T-helper 2 cell treated with Interferon-gamma antibody and Interleukin-4, amounts not matched to agents 5 μg/mL and 100 μg/mL, for 36 hours (primary cell): Measurements from ENCODE around the gene NCOA3.
"Not testable (repeated sequence)": the region's sequence is repeated elsewhere in the genome, so short reads cannot be mapped to it uniquely, and the experiment has no call there.

Source experiments
- DNase-seq: peaks from one replicate; pipeline ENCODE4 v3.0.0; 2021; ENCODE audit warnings: low spot score
- H3K27ac Mint-ChIP-seq: one replicate; pipeline ENCODE4 v1.8.0; 2021; ENCODE audit warnings: mild to moderate bottlenecking, mixed read lengths
- H3K27me3 Mint-ChIP-seq: one replicate; pipeline ENCODE4 v1.8.0; 2021; ENCODE audit warnings: low read depth, mixed read lengths
- H3K36me3 Mint-ChIP-seq: one replicate; pipeline ENCODE4 v1.8.0; 2021; ENCODE audit warnings: low read depth, mixed read lengths
- H3K4me1 Mint-ChIP-seq: one replicate; pipeline ENCODE4 v1.8.0; 2021; ENCODE audit warnings: low read depth, mixed read lengths
- H3K4me3 Mint-ChIP-seq: one replicate; pipeline ENCODE4 v1.8.0; 2022; ENCODE audit warnings: mild to moderate bottlenecking, moderate library complexity, mixed read lengths
- H3K9me3 Mint-ChIP-seq: one replicate; pipeline ENCODE4 v1.8.0; 2021; ENCODE audit warnings: mixed read lengths

The NCOA3 gene

DNA sequence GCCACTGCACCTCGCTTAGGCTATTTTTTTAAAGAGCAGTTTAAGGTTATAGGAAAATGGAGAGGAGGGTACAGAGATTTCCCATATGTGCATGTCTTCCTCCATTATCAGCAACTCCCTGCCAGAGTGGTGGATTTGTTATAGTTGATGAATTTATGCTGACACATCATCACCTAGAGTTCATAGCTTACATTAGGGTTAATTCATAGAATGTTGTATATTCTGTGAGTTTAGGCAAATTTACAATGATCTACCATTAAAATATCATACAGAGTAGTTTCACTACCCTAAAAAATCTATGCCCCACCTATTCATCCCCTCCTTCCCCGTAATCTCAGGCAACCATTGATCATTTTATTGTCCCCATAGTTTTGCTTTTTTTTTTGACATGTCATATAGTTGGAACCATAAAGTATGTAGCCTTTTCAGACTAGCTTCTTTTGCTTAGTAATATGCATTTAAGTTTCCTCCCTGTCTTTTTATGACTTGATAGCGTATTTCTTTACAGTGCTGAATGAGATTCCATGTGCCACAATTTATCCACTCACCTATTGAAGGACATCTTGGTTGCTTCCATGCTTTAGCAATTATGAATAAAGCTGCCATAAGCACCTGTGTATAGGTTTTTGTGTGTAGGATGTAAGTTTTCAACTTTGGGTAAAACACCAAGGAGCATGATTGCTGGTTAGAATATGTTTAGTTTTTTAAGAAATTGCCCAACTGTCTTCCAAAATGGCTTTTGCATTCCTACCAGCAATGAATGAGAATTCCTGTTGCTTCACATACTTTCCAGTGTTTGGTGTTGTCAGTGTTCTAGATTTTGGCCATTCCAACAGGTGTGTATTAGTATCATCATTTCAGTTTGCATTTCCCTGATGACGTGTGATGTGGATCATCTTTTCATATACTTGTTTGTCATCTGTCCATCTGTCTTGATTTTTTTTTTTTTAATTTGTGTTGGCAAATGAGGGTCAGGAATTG lies 60.2 kb downstream of the NCOA3 start:
- Mint-ChIP-seq H3K4me1 (peaks cover 36% of the 10 kb centered on the region), H3K27me3 (no peaks in the 10 kb centered on the region), H3K27ac (peak overlapping the region; percentile 50), H3K36me3 (peaks cover 22% of the 10 kb centered on the region), H3K4me3 (no peak overlapping the region), H3K9me3 (no peaks in the 10 kb centered on the region)
- DNase-seq: no peak

DNA sequence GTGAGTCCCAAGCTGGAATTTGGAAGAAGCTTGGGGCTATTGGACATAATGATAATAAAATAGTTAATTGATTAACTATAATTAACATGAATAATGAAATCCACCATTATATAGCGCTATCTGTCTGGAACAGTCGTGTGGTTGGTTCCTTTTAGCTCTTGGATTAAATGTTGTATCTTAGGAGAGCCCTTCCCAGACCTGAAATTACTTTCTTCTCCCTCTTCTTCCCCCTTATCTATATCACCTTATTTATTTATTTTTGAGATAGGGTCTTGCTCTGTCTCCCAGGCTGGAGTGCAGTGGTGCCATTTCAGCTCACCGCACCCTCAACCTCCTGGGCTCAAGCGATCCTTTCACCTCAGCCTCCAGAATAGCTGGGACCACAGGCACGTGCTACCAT lies 64.6 kb downstream of the NCOA3 start:
- Mint-ChIP-seq H3K4me1 (peaks cover 39% of the 10 kb centered on the region), H3K36me3 (peaks cover 51% of the 10 kb centered on the region), H3K27ac (peak overlapping the region; percentile 3)

DNA sequence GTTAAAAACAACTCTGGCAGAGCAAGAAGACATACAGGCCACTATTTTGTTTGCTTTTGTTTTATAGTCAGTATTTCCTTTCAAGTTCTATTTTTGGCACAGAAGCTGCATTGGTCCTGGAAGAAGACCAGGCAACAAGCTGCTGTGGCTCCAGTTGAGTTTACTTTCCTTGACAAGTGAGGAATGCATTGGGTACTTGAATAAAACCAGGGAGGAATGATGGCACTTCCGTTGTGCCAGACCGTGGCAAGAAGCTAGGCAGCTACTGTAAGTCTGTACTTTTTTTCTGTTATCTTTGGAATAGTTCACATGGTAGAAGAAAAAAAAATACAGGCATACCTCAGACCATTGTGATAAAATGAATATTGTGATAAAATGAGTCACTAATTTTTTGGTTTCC lies 66.3 kb downstream of the NCOA3 start:
- peaks cover 39% of the 10 kb centered on the region for H3K4me1 Mint-ChIP-seq
- no peak overlapping the region for H3K4me3 Mint-ChIP-seq
- H3K9me3 Mint-ChIP-seq: peaks cover 12% of the 10 kb centered on the region
- H3K27me3 Mint-ChIP-seq: no peaks in the 10 kb centered on the region
- DNase-seq: no peak
- H3K36me3 Mint-ChIP-seq: peaks cover 56% of the 10 kb centered on the region
- peak overlapping the region; percentile 75 for H3K27ac Mint-ChIP-seq

More for the DNA sequence above, 64.6 kb downstream of the NCOA3 start:
- DNase-seq: no peak
- Mint-ChIP-seq H3K4me3 (no peak overlapping the region), H3K9me3 (peaks cover 7% of the 10 kb centered on the region), H3K27me3 (no peaks in the 10 kb centered on the region)

- Mint-ChIP-seq H3K36me3 (peaks cover 55% of the 10 kb centered on the region), H3K4me1 (peaks cover 42% of the 10 kb centered on the region), H3K9me3 (peaks cover 12% of the 10 kb centered on the region), H3K27me3 (no peaks in the 10 kb centered on the region), H3K27ac (no peak overlapping the region), H3K4me3 (no peak overlapping the region)
- no peak for DNase-seq
These were observed 67.2 kb downstream of the NCOA3 start for GRCh38 chr20:47568837-47569410.

DNA sequence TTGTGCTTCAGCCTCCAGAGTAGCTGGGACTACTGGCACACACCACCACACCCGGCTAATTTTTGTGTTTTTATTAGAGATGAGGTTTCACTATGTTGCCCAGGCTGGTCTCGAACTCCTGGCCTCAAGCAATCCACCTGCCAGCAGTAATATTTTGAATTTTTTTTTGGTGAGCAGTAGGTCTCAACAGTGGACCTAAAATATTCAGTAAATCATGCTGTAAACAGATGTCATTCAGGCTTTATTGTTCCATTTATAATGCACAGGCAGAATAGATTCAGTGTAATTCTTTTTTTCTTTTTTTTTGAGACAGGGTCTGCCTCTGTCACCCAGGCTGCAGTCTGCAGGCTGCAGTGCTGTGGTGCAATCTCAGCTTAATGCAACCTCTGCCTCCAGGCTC lies 69.7 kb downstream of the NCOA3 start:
- H3K27ac Mint-ChIP-seq: no peak overlapping the region
- no peak for DNase-seq
- H3K4me1 Mint-ChIP-seq: peaks cover 46% of the 10 kb centered on the region
- H3K36me3 Mint-ChIP-seq: peaks cover 51% of the 10 kb centered on the region
- no peak overlapping the region for H3K4me3 Mint-ChIP-seq
- H3K9me3 Mint-ChIP-seq: peaks cover 12% of the 10 kb centered on the region
- H3K27me3 Mint-ChIP-seq: no peaks in the 10 kb centered on the region

DNA sequence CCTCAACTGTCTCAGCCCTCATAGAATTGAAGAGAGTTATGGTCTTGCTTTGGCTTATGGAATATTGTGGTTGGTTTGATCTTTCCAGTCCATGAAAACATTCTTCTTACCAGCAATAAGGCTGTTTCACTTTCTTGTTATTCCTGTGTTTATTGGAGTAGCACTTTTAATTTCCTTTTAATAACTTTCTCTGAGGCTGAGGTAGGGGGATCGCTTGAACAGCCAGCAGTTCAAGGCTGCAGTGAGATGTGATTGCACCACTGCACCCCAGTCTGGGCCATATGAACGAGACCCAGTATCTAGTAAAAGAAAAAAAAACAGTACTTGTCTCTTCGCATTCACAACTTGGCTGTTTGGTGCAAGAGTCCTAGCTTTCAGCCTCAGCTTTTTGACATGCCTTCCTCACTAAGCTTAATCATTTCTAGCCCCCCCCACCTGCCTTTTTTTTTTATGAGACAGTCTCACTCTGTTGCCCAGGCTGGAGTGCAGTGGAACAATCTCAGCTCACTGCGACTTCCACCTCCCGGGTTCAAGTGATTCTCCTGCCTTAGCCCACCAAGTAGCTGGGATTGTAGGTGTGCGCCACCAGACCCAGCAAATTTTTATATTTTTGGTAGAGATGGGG lies 70.5 kb downstream of the NCOA3 start:
- H3K36me3 Mint-ChIP-seq: peaks cover 48% of the 10 kb centered on the region
- no peak overlapping the region for H3K4me3 Mint-ChIP-seq
- H3K4me1 Mint-ChIP-seq: peaks cover 50% of the 10 kb centered on the region
- H3K27ac Mint-ChIP-seq: peak overlapping the region; percentile 13
- peaks cover 12% of the 10 kb centered on the region for H3K9me3 Mint-ChIP-seq
- H3K27me3 Mint-ChIP-seq: no peaks in the 10 kb centered on the region
- no peak for DNase-seq

DNA sequence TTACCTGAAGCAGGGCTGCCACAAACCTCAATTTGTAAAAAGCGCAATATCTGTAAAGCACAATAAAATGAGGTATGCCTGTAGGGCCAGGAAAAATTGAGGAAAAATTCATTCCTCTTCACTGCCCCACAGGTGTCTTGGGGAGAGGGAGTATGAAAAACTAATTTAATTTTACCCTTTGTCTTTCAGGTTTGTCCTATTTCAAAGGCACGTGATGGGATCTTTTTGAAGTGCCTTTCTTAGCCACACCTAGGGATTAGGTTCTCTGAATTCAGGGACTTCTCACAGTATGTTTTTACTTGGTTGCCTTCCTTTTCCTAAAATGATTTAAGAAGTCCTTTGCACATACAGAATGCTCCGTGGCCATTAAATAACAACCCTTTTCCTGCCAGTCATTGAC lies 71.9 kb downstream of the NCOA3 start:
- peaks cover 56% of the 10 kb centered on the region for H3K4me1 Mint-ChIP-seq
- H3K36me3 Mint-ChIP-seq: peaks cover 37% of the 10 kb centered on the region
- DNase-seq: no peak
- H3K4me3 Mint-ChIP-seq: no peak overlapping the region
- H3K27ac Mint-ChIP-seq: no peak overlapping the region
- no peaks in the 10 kb centered on the region for H3K27me3 Mint-ChIP-seq
- H3K9me3 Mint-ChIP-seq: peaks cover 9% of the 10 kb centered on the region

DNA sequence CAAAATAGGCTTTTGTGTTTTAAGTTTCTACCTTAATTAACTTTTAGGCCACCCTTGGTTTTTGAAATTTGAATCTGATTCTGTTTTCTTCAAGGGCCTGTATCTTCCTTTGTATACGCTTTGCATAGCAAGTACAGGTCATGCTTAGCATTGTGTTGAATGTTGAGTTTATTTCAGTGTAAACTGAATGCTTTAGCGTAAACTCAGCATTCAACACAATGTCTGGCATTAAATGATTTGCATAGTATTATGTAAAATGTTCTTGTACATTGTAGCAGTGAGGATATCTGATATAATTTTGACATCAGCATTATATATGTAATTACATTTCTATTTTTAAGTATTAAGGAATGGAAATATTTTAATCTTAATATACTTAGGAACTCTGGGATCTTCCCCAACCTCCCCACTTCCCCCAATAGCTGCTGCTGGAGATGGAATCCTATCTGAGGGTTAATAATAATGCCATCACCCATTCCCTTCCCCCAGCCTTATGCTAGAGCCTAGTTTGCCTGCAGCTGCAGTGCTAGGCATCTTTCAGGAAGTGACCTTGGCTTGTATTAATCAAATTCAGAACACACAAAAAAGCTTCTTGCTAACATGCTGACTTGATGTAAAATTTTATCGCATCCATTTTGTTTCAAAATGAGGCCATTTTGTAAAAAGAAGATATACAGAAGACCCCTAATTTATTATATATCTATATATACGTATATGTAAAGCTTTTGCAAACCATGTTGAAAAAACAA lies 73.1 kb downstream of the NCOA3 start:
- Mint-ChIP-seq H3K36me3 (peaks cover 37% of the 10 kb centered on the region), H3K27ac (peak overlapping the region; percentile 74), H3K4me1 (peaks cover 67% of the 10 kb centered on the region), H3K4me3 (peak overlapping the region; percentile 48), H3K9me3 (peaks cover 9% of the 10 kb centered on the region), H3K27me3 (no peaks in the 10 kb centered on the region)
- no peak for DNase-seq

DNA sequence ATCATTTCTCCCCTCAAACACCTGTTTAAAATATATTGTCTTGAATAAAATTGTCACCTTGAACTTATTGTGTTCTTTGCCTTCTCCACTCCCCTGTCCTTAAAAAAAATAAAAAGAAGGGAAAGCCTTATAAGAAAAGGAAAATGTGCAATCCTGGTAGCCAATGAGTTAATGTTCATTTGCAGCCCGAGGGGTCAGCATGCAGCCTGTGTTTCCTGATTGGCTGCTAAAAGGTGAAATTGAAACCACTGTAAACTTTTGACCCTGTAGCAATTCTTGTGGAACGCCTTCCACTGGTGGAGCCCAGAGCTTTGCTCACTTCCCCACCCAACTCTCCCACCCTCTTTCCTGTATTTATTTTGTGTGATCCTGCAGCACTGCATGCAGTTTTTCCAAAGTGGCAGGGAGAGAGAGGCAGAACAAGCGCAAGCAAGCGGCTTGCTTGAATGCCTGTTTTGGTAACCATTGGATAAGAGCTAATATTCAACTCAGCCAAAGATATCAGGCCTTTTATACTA lies 74.9 kb downstream of the NCOA3 start:
- Mint-ChIP-seq H3K9me3 (peaks cover 5% of the 10 kb centered on the region), H3K4me1 (peaks cover 74% of the 10 kb centered on the region), H3K27ac (peak overlapping the region; percentile 79), H3K27me3 (no peaks in the 10 kb centered on the region), H3K36me3 (peaks cover 31% of the 10 kb centered on the region), H3K4me3 (peak overlapping the region; percentile 82)
- DNase-seq: no peak

GRCh38 chr20:47577314-47577713 lies 75.6 kb downstream of the NCOA3 start:
- Mint-ChIP-seq H3K36me3 (peaks cover 25% of the 10 kb centered on the region), H3K27ac (peak overlapping the region; percentile 29), H3K4me3 (peak overlapping the region; percentile 82), H3K4me1 (peaks cover 69% of the 10 kb centered on the region), H3K27me3 (no peaks in the 10 kb centered on the region), H3K9me3 (no peaks in the 10 kb centered on the region)
- no peak for DNase-seq

DNA sequence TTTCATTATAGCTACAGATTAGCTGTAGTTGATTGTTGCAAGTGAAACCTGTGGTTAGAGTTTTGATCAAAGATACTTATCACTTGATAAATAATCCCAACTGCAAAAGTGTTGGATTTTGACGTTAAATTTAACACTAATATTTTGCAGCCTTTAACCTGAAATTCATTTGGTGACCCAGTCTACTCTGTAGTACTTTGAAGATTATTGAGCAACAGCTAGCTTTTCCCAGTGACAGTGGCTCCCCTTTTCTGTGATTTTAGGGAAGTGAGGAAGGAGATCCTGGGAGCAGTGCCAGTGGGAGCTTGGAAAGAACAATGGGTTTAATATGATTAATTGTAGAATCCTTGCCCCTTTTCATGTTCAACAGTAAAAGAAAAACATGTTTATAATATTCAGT lies 76.9 kb downstream of the NCOA3 start:
- Mint-ChIP-seq H3K9me3 (no peaks in the 10 kb centered on the region), H3K4me1 (peaks cover 60% of the 10 kb centered on the region), H3K27ac (peak overlapping the region; percentile 53), H3K4me3 (peak overlapping the region; percentile 45), H3K36me3 (peaks cover 26% of the 10 kb centered on the region), H3K27me3 (no peaks in the 10 kb centered on the region)
- no peak for DNase-seq

- peaks cover 33% of the 10 kb centered on the region for H3K36me3 Mint-ChIP-seq
- H3K27me3 Mint-ChIP-seq, H3K4me3 Mint-ChIP-seq, H3K9me3 Mint-ChIP-seq, H3K27ac Mint-ChIP-seq, DNase-seq: not testable (repeated sequence)
- peaks cover 55% of the 10 kb centered on the region for H3K4me1 Mint-ChIP-seq
These were observed 79.0 kb downstream of the NCOA3 start for GRCh38 chr20:47580686-47581085.

DNA sequence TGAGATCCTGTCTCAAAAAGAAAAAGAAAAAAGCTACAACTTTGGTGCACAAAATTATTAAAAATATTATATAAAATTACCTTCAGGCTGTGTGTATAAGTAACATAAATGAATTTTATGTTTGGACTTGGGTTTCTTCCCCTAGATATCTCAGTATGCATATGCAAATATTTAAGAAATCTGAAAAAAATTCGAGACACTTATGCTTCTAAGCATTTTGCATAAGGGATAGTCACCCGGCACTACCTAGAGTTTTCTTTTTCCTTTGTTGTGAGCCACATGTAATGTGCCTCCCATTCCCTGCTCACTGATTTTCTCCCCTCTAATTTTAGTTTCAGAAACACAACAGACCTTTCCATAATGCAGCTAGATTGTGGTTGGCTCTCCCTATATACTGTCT lies 79.4 kb downstream of the NCOA3 start:
- H3K9me3 Mint-ChIP-seq: no peaks in the 10 kb centered on the region
- DNase-seq: no peak
- no peak overlapping the region for H3K4me3 Mint-ChIP-seq
- peak overlapping the region; percentile 1 for H3K27ac Mint-ChIP-seq
- H3K27me3 Mint-ChIP-seq: no peaks in the 10 kb centered on the region
- peaks cover 33% of the 10 kb centered on the region for H3K36me3 Mint-ChIP-seq
- peaks cover 51% of the 10 kb centered on the region for H3K4me1 Mint-ChIP-seq
